Neural cell (in vitro differentiated cells): ENCODE results near the gene MS4A3.

ENCODE experiments used
- EP300 ChIP-seq: fragments of 450-650 bp; conservative IDR thresholded peaks from 2 replicates; pipeline ENCODE4 v1.6.1; 2014; ENCODE audit warnings: antibody characterized with exemption, mild to moderate bottlenecking, moderate library complexity; ENCODE audit not compliant: poor library complexity, severe bottlenecking
- EZH2 ChIP-seq: fragments of 200-600, 300-800 bp; shearing (Covaris generic), sonication (generic); IDR thresholded peaks from 2 replicates; pipeline ENCODE4 v1.6.1; 2014; ENCODE audit warnings: antibody characterized with exemption, low read length, borderline replicate concordance, mild to moderate bottlenecking; ENCODE audit not compliant: insufficient read depth, poor library complexity, severe bottlenecking
- POLR2AphosphoS5 ChIP-seq: IDR thresholded peaks from 2 replicates; pipeline ENCODE4 v1.6.1; 2012
- RAD21 ChIP-seq: fragments of 450-650 bp; conservative IDR thresholded peaks from 2 replicates; pipeline ENCODE4 v1.6.1; 2014; ENCODE audit warnings: antibody characterized with exemption, mild to moderate bottlenecking, moderate library complexity
- SMC3 ChIP-seq: fragments of 450-650 bp; conservative IDR thresholded peaks from 2 replicates; pipeline ENCODE4 v1.6.1; 2014; ENCODE audit warnings: antibody characterized with exemption, mild to moderate bottlenecking, moderate library complexity; ENCODE audit not compliant: poor library complexity
- TAF1 ChIP-seq: IDR thresholded peaks from 2 replicates; pipeline ENCODE4 v1.6.1; 2012; ENCODE audit warnings: low read depth
- TF ChIP-seq, protein P1 (sequence below): fragments of 450-650 bp; IDR thresholded peaks from 2 replicates; pipeline ENCODE4 v1.5.1; 2014; ENCODE audit warnings: antibody characterized with exemption, mild to moderate bottlenecking, moderate library complexity; ENCODE audit not compliant: poor library complexity, severe bottlenecking
- TF ChIP-seq, protein P2 (sequence below): IDR thresholded peaks from 2 replicates; pipeline ENCODE4 v1.6.1; 2012; ENCODE audit warnings: borderline replicate concordance

DNA sequence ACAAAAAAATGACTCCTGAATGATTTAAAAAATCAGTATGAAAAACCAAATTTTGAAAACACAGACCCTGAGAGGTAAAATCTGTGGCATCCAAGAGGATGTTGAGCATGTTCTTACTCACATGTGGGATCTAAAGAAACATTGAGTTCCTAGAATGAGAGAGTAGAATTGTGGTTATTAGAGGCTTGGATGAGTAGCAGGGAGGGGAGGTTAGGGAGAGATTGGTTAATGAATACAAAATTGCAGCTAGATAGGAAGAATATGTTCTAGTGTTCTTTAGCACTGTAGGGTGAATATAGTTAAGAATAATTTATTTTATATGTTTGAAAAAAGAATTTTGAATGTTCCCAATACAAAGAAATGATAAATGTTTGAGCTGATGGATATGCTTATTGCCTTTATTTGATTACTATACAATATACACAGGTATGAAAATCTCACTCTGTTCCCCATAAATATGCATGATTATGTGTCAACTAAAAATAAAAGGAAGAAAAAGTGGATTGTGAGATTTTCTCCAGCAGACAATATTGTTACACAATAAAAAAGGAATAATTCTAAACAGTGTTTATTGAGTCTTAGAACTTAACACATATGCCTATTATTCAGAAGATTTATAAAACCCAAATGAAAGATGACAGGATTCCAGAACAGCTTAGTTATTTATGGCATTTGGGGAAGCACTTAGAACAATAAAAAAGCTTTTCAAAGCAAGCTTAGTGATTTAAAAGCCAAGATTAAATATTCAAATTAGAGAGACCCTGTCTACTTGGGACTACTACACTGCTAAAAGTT lies 60.7 kb downstream of the MS4A3 start:
- TF ChIP-seq RAD21 (no peak), POLR2AphosphoS5 (no peak), EP300 (no peak), EZH2 (no peak), TAF1 (no peak), SMC3 (no peak)
- TF ChIP-seq, protein P1, sequence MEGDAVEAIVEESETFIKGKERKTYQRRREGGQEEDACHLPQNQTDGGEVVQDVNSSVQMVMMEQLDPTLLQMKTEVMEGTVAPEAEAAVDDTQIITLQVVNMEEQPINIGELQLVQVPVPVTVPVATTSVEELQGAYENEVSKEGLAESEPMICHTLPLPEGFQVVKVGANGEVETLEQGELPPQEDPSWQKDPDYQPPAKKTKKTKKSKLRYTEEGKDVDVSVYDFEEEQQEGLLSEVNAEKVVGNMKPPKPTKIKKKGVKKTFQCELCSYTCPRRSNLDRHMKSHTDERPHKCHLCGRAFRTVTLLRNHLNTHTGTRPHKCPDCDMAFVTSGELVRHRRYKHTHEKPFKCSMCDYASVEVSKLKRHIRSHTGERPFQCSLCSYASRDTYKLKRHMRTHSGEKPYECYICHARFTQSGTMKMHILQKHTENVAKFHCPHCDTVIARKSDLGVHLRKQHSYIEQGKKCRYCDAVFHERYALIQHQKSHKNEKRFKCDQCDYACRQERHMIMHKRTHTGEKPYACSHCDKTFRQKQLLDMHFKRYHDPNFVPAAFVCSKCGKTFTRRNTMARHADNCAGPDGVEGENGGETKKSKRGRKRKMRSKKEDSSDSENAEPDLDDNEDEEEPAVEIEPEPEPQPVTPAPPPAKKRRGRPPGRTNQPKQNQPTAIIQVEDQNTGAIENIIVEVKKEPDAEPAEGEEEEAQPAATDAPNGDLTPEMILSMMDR: no peak
- TF ChIP-seq, protein P2, sequence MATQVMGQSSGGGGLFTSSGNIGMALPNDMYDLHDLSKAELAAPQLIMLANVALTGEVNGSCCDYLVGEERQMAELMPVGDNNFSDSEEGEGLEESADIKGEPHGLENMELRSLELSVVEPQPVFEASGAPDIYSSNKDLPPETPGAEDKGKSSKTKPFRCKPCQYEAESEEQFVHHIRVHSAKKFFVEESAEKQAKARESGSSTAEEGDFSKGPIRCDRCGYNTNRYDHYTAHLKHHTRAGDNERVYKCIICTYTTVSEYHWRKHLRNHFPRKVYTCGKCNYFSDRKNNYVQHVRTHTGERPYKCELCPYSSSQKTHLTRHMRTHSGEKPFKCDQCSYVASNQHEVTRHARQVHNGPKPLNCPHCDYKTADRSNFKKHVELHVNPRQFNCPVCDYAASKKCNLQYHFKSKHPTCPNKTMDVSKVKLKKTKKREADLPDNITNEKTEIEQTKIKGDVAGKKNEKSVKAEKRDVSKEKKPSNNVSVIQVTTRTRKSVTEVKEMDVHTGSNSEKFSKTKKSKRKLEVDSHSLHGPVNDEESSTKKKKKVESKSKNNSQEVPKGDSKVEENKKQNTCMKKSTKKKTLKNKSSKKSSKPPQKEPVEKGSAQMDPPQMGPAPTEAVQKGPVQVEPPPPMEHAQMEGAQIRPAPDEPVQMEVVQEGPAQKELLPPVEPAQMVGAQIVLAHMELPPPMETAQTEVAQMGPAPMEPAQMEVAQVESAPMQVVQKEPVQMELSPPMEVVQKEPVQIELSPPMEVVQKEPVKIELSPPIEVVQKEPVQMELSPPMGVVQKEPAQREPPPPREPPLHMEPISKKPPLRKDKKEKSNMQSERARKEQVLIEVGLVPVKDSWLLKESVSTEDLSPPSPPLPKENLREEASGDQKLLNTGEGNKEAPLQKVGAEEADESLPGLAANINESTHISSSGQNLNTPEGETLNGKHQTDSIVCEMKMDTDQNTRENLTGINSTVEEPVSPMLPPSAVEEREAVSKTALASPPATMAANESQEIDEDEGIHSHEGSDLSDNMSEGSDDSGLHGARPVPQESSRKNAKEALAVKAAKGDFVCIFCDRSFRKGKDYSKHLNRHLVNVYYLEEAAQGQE: no peak
